ENCODE results near the gene MT4. TPM values are rescaled to one million over a fixed set of nuclear protein-coding genes. Genes with fewer than 3 reads are reported as not detected.

Gene MT4
- total RNA-seq, 1 experiment from 2014 or later = not detected

Other genes with a start within 250 kb of the MT4 start
- 296 and 395 TPM in 2 replicates for gene AMFR, start 139.5 kb upstream of the MT4 start, total RNA-seq (2014; rRNA removed; shearing (Covaris generic); ENCODE audit: low replicate concordance)
- 191 and 387 TPM in 2 replicates for gene NUDT21, start 113.7 kb upstream of the MT4 start, total RNA-seq (2014; rRNA removed; shearing (Covaris generic); ENCODE audit: low replicate concordance)
- 217 and 688 TPM in 2 replicates for gene OGFOD1, start 113.5 kb upstream of the MT4 start, total RNA-seq (2014; rRNA removed; shearing (Covaris generic); ENCODE audit: low replicate concordance)
- 99.1 and 141 TPM in 2 replicates for gene BBS2, start 45.0 kb upstream of the MT4 start, total RNA-seq (2014; rRNA removed; shearing (Covaris generic); ENCODE audit: low replicate concordance)
- gene MT3, start 24.5 kb downstream of the MT4 start, total RNA-seq (2014; rRNA removed; shearing (Covaris generic); ENCODE audit: low replicate concordance) = not detected in 2 replicates
- gene MT2A, start 43.5 kb downstream of the MT4 start, total RNA-seq (2014; rRNA removed; shearing (Covaris generic); ENCODE audit: low replicate concordance) = 115 and 538 TPM in 2 replicates
- gene MT1E, start 60.7 kb downstream of the MT4 start, total RNA-seq (2014; rRNA removed; shearing (Covaris generic); ENCODE audit: low replicate concordance) = 49.5 and 203 TPM in 2 replicates
- gene MT1M, start 67.6 kb downstream of the MT4 start, total RNA-seq (2014; rRNA removed; shearing (Covaris generic); ENCODE audit: low replicate concordance) = 5.2 and 26.7 TPM in 2 replicates
- not detected in 2 replicates for gene MT1A, start 73.6 kb downstream of the MT4 start, total RNA-seq (2014; rRNA removed; shearing (Covaris generic); ENCODE audit: low replicate concordance)
- gene MT1B, start 86.8 kb downstream of the MT4 start, total RNA-seq (2014; rRNA removed; shearing (Covaris generic); ENCODE audit: low replicate concordance) = not detected in 2 replicates
- not detected in 2 replicates for gene MT1F, start 92.9 kb downstream of the MT4 start, total RNA-seq (2014; rRNA removed; shearing (Covaris generic); ENCODE audit: low replicate concordance)
- not detected in 2 replicates for gene MT1G, start 103.0 kb downstream of the MT4 start, total RNA-seq (2014; rRNA removed; shearing (Covaris generic); ENCODE audit: low replicate concordance)
- gene MT1H, start 104.7 kb downstream of the MT4 start, total RNA-seq (2014; rRNA removed; shearing (Covaris generic); ENCODE audit: low replicate concordance) = not detected in 2 replicates
- gene MT1X, start 117.4 kb downstream of the MT4 start, total RNA-seq (2014; rRNA removed; shearing (Covaris generic); ENCODE audit: low replicate concordance) = 36.3 and 166 TPM in 2 replicates
- gene NUP93, start 165.1 kb downstream of the MT4 start, total RNA-seq (2014; rRNA removed; shearing (Covaris generic); ENCODE audit: low replicate concordance) = 125 and 160 TPM in 2 replicates